ENCODE results near the gene SRPX2. TPM values are rescaled to one million over a fixed set of nuclear protein-coding genes. Genes with fewer than 3 reads are reported as not detected.

Gene SRPX2
- total and polyA plus RNA-seq, 2 of the 13 experiments (the other 11 are each of a cell fraction or from before 2014, with no cell fraction given) = 1.5 to 6.7 TPM

DNA sequence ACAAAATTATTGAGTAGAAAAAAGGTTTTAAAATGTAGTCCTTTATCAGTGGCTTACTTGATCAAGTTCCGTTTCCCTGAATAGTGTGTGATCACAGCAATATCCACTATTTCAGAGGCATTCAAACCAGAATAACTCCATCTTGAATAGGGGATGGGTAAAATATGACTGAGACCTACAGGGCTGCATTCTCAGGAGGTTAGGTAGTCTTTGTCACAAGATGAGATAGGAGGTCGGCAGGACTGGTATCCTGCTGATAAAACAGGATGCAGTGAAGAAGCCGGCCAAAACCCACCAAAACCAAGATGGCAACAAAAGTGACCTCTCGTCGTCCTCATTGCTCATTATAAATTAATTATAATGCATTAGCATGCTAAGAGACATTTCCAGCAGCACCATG, 32.0 kb upstream of the SRPX2 start:
- intact Hi-C loops (cut with micrococcal nuclease; ENCODE audit: unreplicated experiment) = no loop called here
- ATAC-seq (no peak), DNase-seq (ENCODE audit: low spot score) (no peak), FAIRE-seq (no peak)
- BruUV-seq (replicated peaks) = no TSS peak
- no peak overlapping the region for H3K4me3 ChIP-seq (replicated peaks in 1 of 3; ENCODE audit: insufficient read depth in 1 of 3, low read depth in 2 of 3, low read length in 3 of 3)
- H3K4me1 ChIP-seq (ENCODE audit: insufficient read depth, low read length) = peaks cover 8% of the 10 kb centered on the region; the same call in 1 of the 2 replicates
- H2AFZ ChIP-seq (ENCODE audit: low read length) = no peak overlapping the region
- no peaks in the 10 kb centered on the region for H3K9me3 ChIP-seq (ENCODE audit: low read length)
- no peaks in the 10 kb centered on the region for H3K79me2 ChIP-seq (ENCODE audit: insufficient read depth, low read length)
- H3K27ac ChIP-seq (ENCODE audit: extremely low read length, insufficient read depth, low read length) = no peak overlapping the region
- in situ Hi-C loops (cut with HindIII; ENCODE audit: extremely low pct_ligation_motif_present, low pct_unique_long_range_greater_than_20kb) = no loop called here
- TF ChIP-seq CBX1 (IDR thresholded peaks at IDR 0.05; ENCODE audit: low read depth) (no peak), GTF3A (CRISPR knock-in tag; conservative IDR thresholded peaks at IDR 0.05) (no peak), ZNF776 (CRISPR knock-in tag; IDR thresholded peaks at IDR 0.05) (no peak), SCMH1 (CRISPR knock-in tag; IDR thresholded peaks at IDR 0.05; ENCODE audit: borderline replicate concordance) (no peak), TCF7L2 (IDR thresholded peaks at IDR 0.05; ENCODE audit: low read depth, low read length) (no peak), PHB2 (IDR thresholded peaks at IDR 0.05; ENCODE audit: partially characterized antibody) (no peak), ZNF124 (CRISPR knock-in tag; IDR thresholded peaks at IDR 0.05) (no peak), MYNN (CRISPR knock-in tag; IDR thresholded peaks at IDR 0.05; ENCODE audit: low read depth) (no peak), ZNF263 (CRISPR knock-in tag; IDR thresholded peaks at IDR 0.05) (no peak), FOXA3 (CRISPR knock-in tag; IDR thresholded peaks at IDR 0.05) (no peak)
- TF ChIP-seq, protein P1, sequence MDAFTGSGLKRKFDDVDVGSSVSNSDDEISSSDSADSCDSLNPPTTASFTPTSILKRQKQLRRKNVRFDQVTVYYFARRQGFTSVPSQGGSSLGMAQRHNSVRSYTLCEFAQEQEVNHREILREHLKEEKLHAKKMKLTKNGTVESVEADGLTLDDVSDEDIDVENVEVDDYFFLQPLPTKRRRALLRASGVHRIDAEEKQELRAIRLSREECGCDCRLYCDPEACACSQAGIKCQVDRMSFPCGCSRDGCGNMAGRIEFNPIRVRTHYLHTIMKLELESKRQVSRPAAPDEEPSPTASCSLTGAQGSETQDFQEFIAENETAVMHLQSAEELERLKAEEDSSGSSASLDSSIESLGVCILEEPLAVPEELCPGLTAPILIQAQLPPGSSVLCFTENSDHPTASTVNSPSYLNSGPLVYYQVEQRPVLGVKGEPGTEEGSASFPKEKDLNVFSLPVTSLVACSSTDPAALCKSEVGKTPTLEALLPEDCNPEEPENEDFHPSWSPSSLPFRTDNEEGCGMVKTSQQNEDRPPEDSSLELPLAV (CRISPR knock-in tag; conservative IDR thresholded peaks at IDR 0.05; ENCODE audit: low read depth) = no peak
- TF ChIP-seq, protein P2, sequence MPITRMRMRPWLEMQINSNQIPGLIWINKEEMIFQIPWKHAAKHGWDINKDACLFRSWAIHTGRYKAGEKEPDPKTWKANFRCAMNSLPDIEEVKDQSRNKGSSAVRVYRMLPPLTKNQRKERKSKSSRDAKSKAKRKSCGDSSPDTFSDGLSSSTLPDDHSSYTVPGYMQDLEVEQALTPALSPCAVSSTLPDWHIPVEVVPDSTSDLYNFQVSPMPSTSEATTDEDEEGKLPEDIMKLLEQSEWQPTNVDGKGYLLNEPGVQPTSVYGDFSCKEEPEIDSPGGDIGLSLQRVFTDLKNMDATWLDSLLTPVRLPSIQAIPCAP (CRISPR knock-in tag; IDR thresholded peaks at IDR 0.05; ENCODE audit: low read depth) = no peak
- TF ChIP-seq, protein P3, sequence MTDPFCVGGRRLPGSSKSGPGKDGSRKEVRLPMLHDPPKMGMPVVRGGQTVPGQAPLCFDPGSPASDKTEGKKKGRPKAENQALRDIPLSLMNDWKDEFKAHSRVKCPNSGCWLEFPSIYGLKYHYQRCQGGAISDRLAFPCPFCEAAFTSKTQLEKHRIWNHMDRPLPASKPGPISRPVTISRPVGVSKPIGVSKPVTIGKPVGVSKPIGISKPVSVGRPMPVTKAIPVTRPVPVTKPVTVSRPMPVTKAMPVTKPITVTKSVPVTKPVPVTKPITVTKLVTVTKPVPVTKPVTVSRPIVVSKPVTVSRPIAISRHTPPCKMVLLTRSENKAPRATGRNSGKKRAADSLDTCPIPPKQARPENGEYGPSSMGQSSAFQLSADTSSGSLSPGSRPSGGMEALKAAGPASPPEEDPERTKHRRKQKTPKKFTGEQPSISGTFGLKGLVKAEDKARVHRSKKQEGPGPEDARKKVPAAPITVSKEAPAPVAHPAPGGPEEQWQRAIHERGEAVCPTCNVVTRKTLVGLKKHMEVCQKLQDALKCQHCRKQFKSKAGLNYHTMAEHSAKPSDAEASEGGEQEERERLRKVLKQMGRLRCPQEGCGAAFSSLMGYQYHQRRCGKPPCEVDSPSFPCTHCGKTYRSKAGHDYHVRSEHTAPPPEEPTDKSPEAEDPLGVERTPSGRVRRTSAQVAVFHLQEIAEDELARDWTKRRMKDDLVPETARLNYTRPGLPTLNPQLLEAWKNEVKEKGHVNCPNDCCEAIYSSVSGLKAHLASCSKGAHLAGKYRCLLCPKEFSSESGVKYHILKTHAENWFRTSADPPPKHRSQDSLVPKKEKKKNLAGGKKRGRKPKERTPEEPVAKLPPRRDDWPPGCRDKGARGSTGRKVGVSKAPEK (CRISPR knock-in tag; IDR thresholded peaks at IDR 0.05; ENCODE audit: borderline replicate concordance) = no peak
- TF ChIP-seq, protein P4, sequence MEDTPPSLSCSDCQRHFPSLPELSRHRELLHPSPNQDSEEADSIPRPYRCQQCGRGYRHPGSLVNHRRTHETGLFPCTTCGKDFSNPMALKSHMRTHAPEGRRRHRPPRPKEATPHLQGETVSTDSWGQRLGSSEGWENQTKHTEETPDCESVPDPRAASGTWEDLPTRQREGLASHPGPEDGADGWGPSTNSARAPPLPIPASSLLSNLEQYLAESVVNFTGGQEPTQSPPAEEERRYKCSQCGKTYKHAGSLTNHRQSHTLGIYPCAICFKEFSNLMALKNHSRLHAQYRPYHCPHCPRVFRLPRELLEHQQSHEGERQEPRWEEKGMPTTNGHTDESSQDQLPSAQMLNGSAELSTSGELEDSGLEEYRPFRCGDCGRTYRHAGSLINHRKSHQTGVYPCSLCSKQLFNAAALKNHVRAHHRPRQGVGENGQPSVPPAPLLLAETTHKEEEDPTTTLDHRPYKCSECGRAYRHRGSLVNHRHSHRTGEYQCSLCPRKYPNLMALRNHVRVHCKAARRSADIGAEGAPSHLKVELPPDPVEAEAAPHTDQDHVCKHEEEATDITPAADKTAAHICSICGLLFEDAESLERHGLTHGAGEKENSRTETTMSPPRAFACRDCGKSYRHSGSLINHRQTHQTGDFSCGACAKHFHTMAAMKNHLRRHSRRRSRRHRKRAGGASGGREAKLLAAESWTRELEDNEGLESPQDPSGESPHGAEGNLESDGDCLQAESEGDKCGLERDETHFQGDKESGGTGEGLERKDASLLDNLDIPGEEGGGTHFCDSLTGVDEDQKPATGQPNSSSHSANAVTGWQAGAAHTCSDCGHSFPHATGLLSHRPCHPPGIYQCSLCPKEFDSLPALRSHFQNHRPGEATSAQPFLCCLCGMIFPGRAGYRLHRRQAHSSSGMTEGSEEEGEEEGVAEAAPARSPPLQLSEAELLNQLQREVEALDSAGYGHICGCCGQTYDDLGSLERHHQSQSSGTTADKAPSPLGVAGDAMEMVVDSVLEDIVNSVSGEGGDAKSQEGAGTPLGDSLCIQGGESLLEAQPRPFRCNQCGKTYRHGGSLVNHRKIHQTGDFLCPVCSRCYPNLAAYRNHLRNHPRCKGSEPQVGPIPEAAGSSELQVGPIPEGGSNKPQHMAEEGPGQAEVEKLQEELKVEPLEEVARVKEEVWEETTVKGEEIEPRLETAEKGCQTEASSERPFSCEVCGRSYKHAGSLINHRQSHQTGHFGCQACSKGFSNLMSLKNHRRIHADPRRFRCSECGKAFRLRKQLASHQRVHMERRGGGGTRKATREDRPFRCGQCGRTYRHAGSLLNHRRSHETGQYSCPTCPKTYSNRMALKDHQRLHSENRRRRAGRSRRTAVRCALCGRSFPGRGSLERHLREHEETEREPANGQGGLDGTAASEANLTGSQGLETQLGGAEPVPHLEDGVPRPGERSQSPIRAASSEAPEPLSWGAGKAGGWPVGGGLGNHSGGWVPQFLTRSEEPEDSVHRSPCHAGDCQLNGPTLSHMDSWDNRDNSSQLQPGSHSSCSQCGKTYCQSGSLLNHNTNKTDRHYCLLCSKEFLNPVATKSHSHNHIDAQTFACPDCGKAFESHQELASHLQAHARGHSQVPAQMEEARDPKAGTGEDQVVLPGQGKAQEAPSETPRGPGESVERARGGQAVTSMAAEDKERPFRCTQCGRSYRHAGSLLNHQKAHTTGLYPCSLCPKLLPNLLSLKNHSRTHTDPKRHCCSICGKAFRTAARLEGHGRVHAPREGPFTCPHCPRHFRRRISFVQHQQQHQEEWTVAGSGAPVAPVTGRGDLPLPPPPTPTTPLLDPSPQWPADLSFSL (CRISPR knock-in tag; IDR thresholded peaks at IDR 0.05) = no peak
- no peaks in the 10 kb centered on the region for H3K36me3 ChIP-seq (replicated peaks in 1 of 2; ENCODE audit: control insufficient read depth in 1 of 2, insufficient read depth in 2 of 2, low read length in 2 of 2)
- WGBS (ENCODE audit: low lambda C conversion rate) = 87% methylated on average over 3 of the region's 5 CpGs
- H3K9ac ChIP-seq (ENCODE audit: insufficient read depth, low read depth, low read length) = no peak overlapping the region
- no peaks in the 10 kb centered on the region for H4K20me1 ChIP-seq (ENCODE audit: insufficient read depth, low read length)
- ChIA-PET POLR2A (no interaction called here), CTCF (ENCODE audit: low intra/inter-chr PET ratio, low total read pairs) (no interaction called here)
- H3K27me3 ChIP-seq (ENCODE audit: control insufficient read depth in 1 of 2, insufficient read depth in 2 of 2, low read length in 2 of 2) = no peaks in the 10 kb centered on the region
- H3K4me2 ChIP-seq (ENCODE audit: low read depth, low read length) = no peak overlapping the region
